ENCODE measurements around the gene GPS1.

GRCh38 chr17:82017612-82018151 lies 34.0 kb upstream of the GPS1 start:
- TF ChIP-seq CTCF (IDR thresholded peaks at IDR 0.05) (no peak), POLR2AphosphoS5 (IDR thresholded peaks at IDR 0.05) (no peak), POLR2A (IDR thresholded peaks at IDR 0.05) (no peak)
